KMS-11 (cell line): ENCODE results near the gene SOX10.
"Not testable (repeated sequence)": the region's sequence is repeated elsewhere in the genome, so short reads cannot be mapped to it uniquely, and the experiment has no call there.

Source experiments
- H2AFZ ChIP-seq: fragments of 200-600 bp; sonication (generic); 2 replicates; pipeline ENCODE4 v1.6.1; 2016; ENCODE audit warnings: antibody characterized with exemption, mixed run types, low read depth
- H3K27ac ChIP-seq: fragments of 200-600 bp; sonication (generic); 2 replicates; pipeline ENCODE4 v1.6.1; 2016; ENCODE audit warnings: mild to moderate bottlenecking, mixed run types
- H3K27me3 ChIP-seq: fragments of 200-600 bp; sonication (generic); 2 replicates; pipeline ENCODE4 v1.6.1; 2017; ENCODE audit warnings: mild to moderate bottlenecking, low read depth, mixed run types, moderate library complexity; ENCODE audit not compliant: insufficient read depth
- H3K36me3 ChIP-seq: fragments of 200-600 bp; sonication (generic); 2 replicates; pipeline ENCODE4 v1.6.1; 2017; ENCODE audit warnings: mild to moderate bottlenecking, mixed run types; ENCODE audit not compliant: insufficient read depth
- H3K4me1 ChIP-seq: fragments of 200-600 bp; sonication (generic); 2 replicates; pipeline ENCODE4 v1.6.1; 2016; ENCODE audit warnings: mild to moderate bottlenecking, low read depth, mixed run types; ENCODE audit not compliant: poor library complexity, severe bottlenecking
- H3K4me2 ChIP-seq: fragments of 200-600 bp; sonication (generic); 2 replicates; pipeline ENCODE4 v1.7.0; 2016; ENCODE audit warnings: mild to moderate bottlenecking, mixed run types
- H3K4me3 ChIP-seq: fragments of 200-600 bp; sonication (generic); IDR thresholded peaks from 2 replicates; pipeline ENCODE4 v1.6.1; 2017; ENCODE audit warnings: low read depth, low read length, mixed read lengths; ENCODE audit not compliant: insufficient read depth
- H3K79me2 ChIP-seq: fragments of 200-600 bp; sonication (generic); 2 replicates; pipeline ENCODE4 v1.6.1; 2016; ENCODE audit warnings: low read depth, mixed run types; ENCODE audit not compliant: insufficient read depth
- H3K9ac ChIP-seq: fragments of 200-600 bp; sonication (generic); 2 replicates; pipeline ENCODE4 v1.6.1; 2016; ENCODE audit warnings: mild to moderate bottlenecking, mixed run types
- H4K20me1 ChIP-seq: fragments of 200-600 bp; sonication (generic); 2 replicates; pipeline ENCODE4 v1.6.1; 2016; ENCODE audit warnings: mild to moderate bottlenecking, mixed run types; ENCODE audit not compliant: insufficient read depth
- TF ChIP-seq, protein P1 (sequence below): fragments of 200-600 bp; sonication (generic); conservative IDR thresholded peaks from 2 replicates; pipeline ENCODE4 v1.6.1; 2017; ENCODE audit warnings: low read depth, mild to moderate bottlenecking, antibody characterized with exemption, low read length, moderate library complexity, mixed read lengths

The SOX10 gene

DNA sequence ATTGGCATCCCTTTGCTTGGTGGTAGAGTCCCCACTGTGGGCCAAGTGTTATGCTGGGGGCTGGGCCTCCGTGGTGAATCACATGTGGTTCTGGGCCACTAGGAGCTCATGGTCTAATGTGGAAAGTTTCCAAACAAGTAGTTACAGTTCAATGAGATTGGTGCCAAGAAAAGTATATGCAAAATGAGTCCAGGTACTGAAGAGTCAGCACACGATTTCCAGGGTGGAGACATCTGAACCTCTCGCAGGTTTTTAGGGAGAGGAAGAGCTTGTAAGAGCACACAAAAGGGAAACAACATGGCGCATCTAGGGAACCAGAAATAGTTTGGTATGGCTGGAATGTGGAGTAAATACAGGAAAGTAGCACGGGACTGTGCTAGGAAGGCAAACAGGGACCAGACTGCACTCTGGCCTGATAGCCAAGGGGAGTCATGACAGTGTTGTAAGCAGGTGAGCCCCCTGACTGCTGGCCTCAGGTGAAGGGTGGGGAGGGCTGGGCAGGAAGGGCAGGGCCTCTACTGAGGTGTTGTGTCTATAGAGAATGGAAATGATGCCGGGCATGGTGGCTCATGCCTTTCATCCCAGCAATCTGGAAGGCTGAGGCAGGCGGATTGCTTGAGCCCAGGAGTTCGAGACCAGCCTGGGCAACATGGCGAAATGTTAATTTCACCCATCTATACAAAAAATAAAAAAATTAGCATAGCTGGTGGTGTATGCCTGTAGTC is 18.3 kb downstream of the SOX10 start:
- Histone ChIP-seq H4K20me1 (no peaks in the 10 kb centered on the region), H3K36me3 (no peaks in the 10 kb centered on the region; the same call in 1 of the 2 replicates), H3K4me1 (peaks cover 14% of the 10 kb centered on the region), H3K4me2 (no peak overlapping the region), H3K27ac (no peak overlapping the region), H3K79me2 (no peaks in the 10 kb centered on the region), H3K9ac (no peak overlapping the region), H3K27me3 (no peaks in the 10 kb centered on the region), H2AFZ (no peak overlapping the region), H3K4me3 (no peak overlapping the region)
- TF ChIP-seq, protein P1, sequence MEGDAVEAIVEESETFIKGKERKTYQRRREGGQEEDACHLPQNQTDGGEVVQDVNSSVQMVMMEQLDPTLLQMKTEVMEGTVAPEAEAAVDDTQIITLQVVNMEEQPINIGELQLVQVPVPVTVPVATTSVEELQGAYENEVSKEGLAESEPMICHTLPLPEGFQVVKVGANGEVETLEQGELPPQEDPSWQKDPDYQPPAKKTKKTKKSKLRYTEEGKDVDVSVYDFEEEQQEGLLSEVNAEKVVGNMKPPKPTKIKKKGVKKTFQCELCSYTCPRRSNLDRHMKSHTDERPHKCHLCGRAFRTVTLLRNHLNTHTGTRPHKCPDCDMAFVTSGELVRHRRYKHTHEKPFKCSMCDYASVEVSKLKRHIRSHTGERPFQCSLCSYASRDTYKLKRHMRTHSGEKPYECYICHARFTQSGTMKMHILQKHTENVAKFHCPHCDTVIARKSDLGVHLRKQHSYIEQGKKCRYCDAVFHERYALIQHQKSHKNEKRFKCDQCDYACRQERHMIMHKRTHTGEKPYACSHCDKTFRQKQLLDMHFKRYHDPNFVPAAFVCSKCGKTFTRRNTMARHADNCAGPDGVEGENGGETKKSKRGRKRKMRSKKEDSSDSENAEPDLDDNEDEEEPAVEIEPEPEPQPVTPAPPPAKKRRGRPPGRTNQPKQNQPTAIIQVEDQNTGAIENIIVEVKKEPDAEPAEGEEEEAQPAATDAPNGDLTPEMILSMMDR: no peak

- Histone ChIP-seq H2AFZ (no peak overlapping the region), H3K9ac (no peak overlapping the region), H3K36me3 (no peaks in the 10 kb centered on the region; the same call in 1 of the 2 replicates), H3K4me2 (no peak overlapping the region), H3K4me3 (no peak overlapping the region), H3K27ac (no peak overlapping the region), H3K4me1 (peaks cover 14% of the 10 kb centered on the region), H3K79me2 (no peaks in the 10 kb centered on the region), H4K20me1 (no peaks in the 10 kb centered on the region), H3K27me3 (no peaks in the 10 kb centered on the region)
- TF ChIP-seq, protein P1: no peak
Measured at GRCh38 chr22:37961062-37961461, 23.3 kb downstream of the SOX10 start.

- TF ChIP-seq, protein P1: no peak
- no peak overlapping the region for H3K27ac ChIP-seq
- no peak overlapping the region for H3K9ac ChIP-seq
- H3K4me1 ChIP-seq: peaks cover 9% of the 10 kb centered on the region
- H4K20me1 ChIP-seq: no peaks in the 10 kb centered on the region
- H3K36me3 ChIP-seq: no peaks in the 10 kb centered on the region; the same call in 1 of the 2 replicates
- no peaks in the 10 kb centered on the region for H3K27me3 ChIP-seq
- no peak overlapping the region for H3K4me3 ChIP-seq
- H2AFZ ChIP-seq: no peak overlapping the region
- H3K4me2 ChIP-seq: no peak overlapping the region
- H3K79me2 ChIP-seq: peaks cover 15% of the 10 kb centered on the region
Measured at GRCh38 chr22:37959231-37959825, 25.0 kb downstream of the SOX10 start.

- H3K36me3 ChIP-seq: no peaks in the 10 kb centered on the region; the same call in 1 of the 2 replicates
- H2AFZ ChIP-seq: no peak overlapping the region
- no peak overlapping the region for H3K4me3 ChIP-seq
- no peaks in the 10 kb centered on the region for H4K20me1 ChIP-seq
- H3K4me1 ChIP-seq: peaks cover 12% of the 10 kb centered on the region
- TF ChIP-seq, protein P1: no peak
- H3K9ac ChIP-seq: no peak overlapping the region
- H3K4me2 ChIP-seq: no peak overlapping the region
- H3K79me2 ChIP-seq: peaks cover 21% of the 10 kb centered on the region
- H3K27ac ChIP-seq: no peak overlapping the region
- no peaks in the 10 kb centered on the region; the same call in 1 of the 2 replicates for H3K27me3 ChIP-seq
Measured at GRCh38 chr22:37957232-37957631, 27.1 kb downstream of the SOX10 start.

DNA sequence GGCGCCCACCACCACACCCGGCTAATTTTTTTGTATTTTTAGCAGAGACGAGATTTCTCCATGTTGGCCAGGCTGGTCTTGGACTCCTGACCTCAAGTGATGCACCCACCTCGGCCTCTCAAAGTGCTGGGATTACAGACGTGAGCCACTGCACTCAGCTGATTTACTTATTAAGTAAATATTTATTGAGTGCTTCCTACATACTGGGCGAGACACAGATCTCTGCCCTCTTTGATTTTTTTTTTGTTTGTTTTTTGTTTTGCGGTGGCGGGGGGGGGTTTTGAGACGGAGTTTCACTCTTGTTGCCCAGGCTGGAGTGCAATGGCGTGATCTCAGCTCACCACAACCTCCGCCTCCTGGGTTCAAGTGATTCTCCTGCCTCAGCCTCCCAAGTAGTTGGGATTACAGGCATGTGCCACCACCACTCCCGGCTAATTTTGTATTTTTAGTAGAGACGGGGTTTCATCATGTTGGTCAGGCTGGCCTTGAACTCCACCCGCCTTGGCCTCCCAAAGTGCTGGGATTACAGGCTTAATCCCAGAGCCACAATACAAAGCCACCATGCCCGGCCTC is 28.4 kb downstream of the SOX10 start:
- Histone ChIP-seq H3K4me1 (peaks cover 12% of the 10 kb centered on the region), H3K79me2 (peaks cover 21% of the 10 kb centered on the region)
- H3K9ac ChIP-seq, H2AFZ ChIP-seq, H4K20me1 ChIP-seq, H3K36me3 ChIP-seq, H3K27me3 ChIP-seq, H3K4me2 ChIP-seq, H3K27ac ChIP-seq, H3K4me3 ChIP-seq: not testable (repeated sequence)
